ENCODE data around the gene PAM.

DNA sequence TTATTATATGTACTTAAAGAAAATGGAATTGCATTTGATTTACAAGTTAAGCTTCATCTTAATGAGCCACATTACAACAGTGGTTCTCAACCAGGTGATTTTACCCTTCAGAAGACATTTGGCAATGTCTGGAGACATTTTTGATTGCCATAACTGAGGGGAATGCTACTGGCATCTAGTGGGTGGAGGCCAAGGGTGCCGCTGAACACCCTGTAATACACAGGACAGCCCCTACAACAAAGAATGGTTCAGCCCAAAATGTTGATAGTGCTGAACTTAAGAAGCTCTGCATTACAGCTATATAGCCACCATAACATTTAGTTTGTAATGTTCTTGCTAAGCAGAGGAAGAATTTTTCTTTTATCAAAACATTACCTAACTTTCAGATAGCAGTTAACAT, 103.1 kb downstream of the PAM start:
- TF ChIP-seq, protein P1, sequence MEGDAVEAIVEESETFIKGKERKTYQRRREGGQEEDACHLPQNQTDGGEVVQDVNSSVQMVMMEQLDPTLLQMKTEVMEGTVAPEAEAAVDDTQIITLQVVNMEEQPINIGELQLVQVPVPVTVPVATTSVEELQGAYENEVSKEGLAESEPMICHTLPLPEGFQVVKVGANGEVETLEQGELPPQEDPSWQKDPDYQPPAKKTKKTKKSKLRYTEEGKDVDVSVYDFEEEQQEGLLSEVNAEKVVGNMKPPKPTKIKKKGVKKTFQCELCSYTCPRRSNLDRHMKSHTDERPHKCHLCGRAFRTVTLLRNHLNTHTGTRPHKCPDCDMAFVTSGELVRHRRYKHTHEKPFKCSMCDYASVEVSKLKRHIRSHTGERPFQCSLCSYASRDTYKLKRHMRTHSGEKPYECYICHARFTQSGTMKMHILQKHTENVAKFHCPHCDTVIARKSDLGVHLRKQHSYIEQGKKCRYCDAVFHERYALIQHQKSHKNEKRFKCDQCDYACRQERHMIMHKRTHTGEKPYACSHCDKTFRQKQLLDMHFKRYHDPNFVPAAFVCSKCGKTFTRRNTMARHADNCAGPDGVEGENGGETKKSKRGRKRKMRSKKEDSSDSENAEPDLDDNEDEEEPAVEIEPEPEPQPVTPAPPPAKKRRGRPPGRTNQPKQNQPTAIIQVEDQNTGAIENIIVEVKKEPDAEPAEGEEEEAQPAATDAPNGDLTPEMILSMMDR (IDR thresholded peaks at IDR 0.05 in 4 of 5, conservative IDR thresholded peaks at IDR 0.05 in 1 of 5), result no peak
- no peak for TF ChIP-seq POLR2A (IDR thresholded peaks at IDR 0.05)
